ENCODE measurements around the gene SLC25A1.

GRCh38 chr22:19201130-19201868 lies 22.8 kb upstream of the SLC25A1 start:
- TF ChIP-seq, protein P1, sequence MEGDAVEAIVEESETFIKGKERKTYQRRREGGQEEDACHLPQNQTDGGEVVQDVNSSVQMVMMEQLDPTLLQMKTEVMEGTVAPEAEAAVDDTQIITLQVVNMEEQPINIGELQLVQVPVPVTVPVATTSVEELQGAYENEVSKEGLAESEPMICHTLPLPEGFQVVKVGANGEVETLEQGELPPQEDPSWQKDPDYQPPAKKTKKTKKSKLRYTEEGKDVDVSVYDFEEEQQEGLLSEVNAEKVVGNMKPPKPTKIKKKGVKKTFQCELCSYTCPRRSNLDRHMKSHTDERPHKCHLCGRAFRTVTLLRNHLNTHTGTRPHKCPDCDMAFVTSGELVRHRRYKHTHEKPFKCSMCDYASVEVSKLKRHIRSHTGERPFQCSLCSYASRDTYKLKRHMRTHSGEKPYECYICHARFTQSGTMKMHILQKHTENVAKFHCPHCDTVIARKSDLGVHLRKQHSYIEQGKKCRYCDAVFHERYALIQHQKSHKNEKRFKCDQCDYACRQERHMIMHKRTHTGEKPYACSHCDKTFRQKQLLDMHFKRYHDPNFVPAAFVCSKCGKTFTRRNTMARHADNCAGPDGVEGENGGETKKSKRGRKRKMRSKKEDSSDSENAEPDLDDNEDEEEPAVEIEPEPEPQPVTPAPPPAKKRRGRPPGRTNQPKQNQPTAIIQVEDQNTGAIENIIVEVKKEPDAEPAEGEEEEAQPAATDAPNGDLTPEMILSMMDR (IDR thresholded peaks at IDR 0.05) = no peak
- TF ChIP-seq RAD21 (IDR thresholded peaks at IDR 0.05; ENCODE audit: low read length) (no peak), RCOR1 (IDR thresholded peaks at IDR 0.05; ENCODE audit: low read length) (no peak), RXRA (IDR thresholded peaks at IDR 0.05; ENCODE audit: borderline replicate concordance, low read depth) (no peak), RFX5 (IDR thresholded peaks at IDR 0.05; ENCODE audit: low read length) (no peak), POLR2AphosphoS5 (IDR thresholded peaks at IDR 0.05; ENCODE audit: low read depth, low read length) (no peak), EP300 (IDR thresholded peaks at IDR 0.05; ENCODE audit: borderline replicate concordance in 1 of 2, low read depth in 1 of 2, low read length in 1 of 2) (no peak), EZH2phosphoT487 (IDR thresholded peaks at IDR 0.05; ENCODE audit: borderline replicate concordance, low read depth) (no peak), FOXJ3 (CRISPR knock-in tag; IDR thresholded peaks at IDR 0.05) (no peak), ELF1 (IDR thresholded peaks at IDR 0.05) (no peak), REST (IDR thresholded peaks at IDR 0.05; ENCODE audit: low read depth, low read length) (no peak), GABPA (IDR thresholded peaks at IDR 0.05; ENCODE audit: low read depth) (no peak), JUND (IDR thresholded peaks at IDR 0.05) (no peak)
